Suppressor macrophage (primary cell): ENCODE measurements around the gene SARM1.
"Not testable (repeated sequence)": the region's sequence is repeated elsewhere in the genome, so short reads cannot be mapped to it uniquely, and the experiment has no call there.

Experiments
- DNase-seq, 4 experiments: peaks; one replicate each; pipeline ENCODE4 v3.0.0-alpha.2; 2020 to 2022
- total RNA-seq, 17 experiments: gene quantifications; one replicate each; lab custom pipeline; 2026; ENCODE audit warnings: mixed read lengths in 6 of 17, inconsistent platforms in 3 of 17; lab: John Stamatoyannopoulos, UW

SARM1 gene
- total RNA-seq = 1.1 to 7.7 (median 4.1) reads per million in 17 experiments

DNA sequence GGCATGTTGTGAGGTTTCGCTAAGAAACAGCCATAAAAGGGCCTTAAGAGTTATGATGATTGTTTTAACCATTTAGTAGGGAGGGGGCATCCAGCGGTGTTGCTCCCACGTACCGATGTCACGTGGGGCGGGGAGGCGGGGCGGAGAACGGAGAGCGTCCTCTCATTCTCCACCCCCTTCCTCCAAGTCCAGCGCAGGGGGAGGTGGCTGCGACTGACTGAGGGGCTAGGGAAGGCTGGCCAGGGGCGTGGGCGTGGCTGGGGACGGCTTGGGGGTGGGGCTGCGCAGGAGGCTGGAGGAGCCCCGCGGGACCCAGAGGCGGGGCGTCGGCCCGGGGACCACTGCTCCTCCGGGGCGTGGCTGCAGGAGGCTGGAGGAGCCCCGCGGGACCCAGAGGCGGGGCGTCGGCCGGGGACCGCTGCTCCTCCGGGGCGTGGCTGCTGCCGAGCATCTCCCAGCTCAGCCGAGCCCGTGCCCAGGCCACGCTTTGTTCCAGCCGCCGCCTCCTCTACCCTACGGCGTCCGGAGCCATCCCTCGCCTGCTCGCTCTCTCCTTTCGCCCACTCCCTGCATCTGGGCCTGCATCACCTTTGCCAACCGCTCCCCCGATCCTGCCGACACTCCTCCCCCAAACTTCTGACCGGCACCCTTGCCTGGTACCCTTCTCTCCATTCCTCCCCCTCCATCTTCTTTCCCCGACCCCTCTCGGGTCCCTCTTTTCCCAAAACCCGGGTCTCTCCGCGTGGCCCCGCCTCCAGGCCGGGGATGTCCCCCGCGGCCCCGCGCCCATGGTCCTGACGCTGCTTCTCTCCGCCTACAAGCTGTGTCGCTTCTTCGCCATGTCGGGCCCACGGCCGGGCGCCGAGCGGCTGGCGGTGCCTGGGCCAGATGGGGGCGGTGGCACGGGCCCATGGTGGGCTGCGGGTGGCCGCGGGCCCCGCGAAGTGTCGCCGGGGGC is at the start of gene SARM1:
Gene SARM1 (plus strand): TSS at position 450 of the 958 bp plus-strand sequence. CDS start 339 bp downstream, at position 789.
- DNase-seq = peak in 2 of 4 experiments; percentile 51 to 54

DNA sequence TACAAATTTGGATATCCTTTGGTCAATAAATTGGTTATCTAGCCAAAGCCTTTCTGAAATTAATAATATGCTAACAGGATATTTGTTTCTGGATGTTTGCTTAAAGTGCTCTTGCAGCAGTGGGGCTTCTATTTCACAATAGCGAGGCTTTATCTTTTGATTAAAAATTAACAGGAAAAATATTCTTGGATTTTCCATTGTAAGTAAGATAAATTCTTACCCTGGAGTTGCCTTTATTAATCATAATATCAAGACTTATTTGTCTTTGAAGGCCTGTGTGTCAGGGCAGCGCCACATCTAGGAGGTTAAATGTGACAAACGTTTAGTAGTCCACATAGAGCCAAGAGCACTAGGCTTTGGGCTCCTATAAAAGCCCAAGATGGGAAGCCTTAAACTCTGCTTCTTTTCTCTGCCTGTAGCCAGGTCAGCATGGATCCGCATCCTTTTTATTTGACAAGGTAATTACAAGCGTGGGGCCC is 47.2 kb upstream of the SARM1 start:
- DNase-seq = no peak

DNA sequence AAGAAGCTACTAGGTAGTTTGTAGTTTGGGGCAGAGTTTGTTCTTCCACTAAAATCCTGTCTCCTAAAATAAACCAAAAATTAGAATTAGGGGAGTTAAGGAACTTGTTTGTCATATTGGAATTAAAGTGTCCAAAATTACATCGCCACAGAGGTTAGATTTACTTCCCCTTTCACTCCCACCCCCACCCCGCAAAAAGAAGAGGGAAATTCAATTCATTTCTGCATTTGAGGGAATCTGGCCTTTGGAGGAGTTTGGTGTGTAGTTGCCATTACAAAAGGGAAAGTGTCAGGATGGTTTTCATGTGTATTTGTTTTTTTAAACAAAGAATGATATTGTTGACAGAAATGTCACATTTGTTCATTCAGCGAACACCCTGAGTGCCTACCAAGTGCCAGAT is 46.7 kb upstream of the SARM1 start:
- peak in 3 of 4 experiments; percentile 27 to 65 (median 61) for DNase-seq

DNA sequence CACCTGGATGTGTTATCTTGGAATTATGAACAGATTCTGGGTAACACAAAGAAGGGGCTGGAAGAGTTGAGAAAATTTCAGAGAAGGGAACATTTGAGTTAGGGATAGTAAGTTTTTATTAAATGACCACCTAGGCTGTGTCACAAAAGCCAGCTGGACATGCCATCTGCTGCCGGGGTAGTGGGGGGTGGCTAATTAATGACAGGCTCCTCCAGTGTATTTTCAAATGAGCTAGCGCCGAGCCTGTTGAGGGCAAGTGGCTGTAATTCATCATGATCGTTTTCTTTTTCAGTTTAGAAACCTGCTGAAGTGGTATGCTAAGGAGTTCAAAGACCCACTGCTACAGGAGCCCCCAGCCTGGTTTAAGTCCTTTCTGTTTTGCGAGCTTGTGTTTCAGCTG is 46.3 kb upstream of the SARM1 start:
- DNase-seq = no peak

DNA sequence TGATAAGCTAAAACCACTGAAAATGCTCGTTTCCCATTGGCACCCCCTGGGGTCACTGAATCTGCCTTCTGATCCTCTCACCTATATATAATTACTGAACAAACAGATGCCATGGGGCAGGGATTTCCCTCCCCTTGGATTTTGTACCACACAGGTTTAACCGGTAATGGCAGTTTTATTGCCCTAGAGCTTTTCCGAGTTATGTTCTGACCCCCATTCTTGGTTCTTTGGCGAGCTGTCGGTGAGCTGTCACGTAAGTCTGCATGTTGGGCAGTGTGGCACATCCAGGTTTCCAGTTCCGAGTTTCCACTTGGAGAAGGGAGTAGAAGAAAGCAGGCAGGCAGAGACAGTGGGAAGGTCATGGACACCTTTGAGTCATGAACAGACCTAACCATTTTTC is 45.4 kb upstream of the SARM1 start:
- no peak for DNase-seq

DNA sequence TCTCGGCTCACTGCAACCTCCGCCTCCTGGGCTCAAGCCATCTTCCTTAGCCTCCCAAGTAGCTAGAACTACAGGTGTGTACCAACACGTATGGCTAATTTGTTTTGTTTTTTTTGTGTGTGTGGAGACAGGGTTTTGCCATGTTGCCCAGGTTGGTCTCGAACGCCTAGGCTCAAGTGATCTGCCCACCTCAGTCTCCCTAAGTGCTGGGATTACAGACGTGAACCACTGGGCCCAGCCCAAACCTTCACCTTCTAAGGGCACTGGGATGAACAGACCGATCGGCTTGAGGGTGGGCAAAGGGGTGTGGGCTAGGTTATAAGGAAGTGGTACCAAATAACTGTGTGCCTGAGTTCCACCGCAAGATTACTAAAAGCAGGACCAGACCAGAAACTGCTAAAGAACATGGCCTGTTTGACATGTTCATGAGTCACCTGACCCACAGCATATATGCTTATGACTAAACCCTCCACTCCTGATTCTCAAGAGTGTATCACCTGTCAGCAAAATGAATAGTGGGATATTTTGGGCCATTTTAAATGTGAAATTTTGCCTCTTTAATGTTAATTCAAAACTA is 44.4 kb upstream of the SARM1 start:
- no peak for DNase-seq

DNA sequence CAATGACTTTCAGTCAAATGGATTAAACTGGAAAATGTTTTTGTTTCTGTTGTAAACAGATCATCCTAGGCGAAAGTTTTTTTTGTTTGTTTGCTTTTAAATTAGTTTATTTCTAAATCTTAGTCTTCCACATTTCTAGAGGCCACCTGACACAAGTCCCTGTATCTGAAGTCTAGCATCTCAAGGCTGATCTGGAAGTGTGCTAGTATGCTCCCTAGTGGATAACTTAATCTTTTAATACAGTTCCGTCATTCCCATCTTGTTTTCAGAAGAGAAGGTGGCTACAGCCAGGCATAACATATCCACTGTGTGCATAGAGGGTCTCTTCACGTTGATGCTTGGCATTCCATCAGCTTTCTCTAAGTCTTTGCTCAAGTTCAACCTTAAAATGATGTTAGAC is 43.8 kb upstream of the SARM1 start:
- no peak for DNase-seq

DNA sequence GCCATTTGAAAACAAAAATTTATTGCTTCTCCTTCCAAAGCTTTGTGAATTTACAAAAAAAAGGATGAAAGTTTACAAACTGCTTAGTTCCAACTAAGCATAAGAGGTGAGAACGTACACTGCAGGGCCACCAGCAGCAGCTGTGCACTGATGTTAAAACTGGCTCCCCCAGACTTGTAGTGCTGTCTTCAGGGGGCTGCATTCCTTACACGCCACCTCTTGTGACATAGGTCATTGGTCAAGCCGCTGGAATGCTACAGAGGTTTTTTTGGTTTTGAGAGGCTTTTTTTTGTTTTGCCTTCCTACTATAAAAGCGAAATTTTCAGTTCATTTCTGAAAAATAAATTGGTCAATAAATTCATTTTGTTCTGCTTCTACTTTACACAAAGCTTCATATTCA is 43.2 kb upstream of the SARM1 start:
- no peak for DNase-seq

DNA sequence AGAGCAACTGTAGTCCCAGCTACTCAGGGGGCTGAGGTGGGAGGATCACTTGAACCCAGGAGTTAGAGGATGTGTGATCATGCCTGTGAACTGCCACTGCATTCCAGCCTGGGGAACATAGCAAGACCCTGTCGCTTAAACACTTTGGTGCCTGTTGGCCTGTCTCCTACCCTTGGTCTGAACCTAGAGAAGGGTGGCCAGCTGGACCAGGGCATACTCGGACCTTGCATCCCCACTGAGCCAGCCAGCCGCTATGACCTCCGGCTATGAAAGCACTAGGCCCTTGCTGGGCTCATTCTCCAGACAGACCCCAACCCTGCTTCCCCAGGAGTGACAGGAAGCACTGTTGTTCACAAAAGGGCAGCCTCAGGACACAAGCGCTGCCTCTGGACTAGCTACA is 40.8 kb upstream of the SARM1 start:
- no peak for DNase-seq

DNA sequence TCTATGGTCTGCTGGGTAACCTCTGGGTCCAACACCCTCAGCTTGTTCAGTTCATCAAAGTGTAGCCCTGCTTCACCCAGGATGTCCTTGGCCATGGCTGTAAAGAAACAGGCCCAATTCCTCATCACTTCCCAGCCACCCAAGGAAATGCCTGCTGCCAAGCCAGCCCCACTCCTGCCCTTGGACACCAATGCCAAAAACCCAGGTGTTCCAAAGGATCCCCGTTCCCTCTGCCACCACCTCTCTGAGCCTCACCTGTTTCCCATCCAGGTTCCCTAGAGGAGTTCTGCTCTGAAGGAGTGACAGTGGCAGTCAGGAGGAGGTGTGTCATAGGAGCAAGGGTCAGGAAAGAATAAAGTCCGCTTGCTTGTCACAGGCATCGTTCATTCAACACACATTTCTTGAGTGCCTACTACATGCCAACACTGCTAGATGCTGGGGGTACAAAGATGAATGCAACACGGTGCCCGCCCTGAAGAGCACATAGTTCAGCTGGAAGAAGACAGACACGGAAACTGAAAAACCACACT is 39.5 kb upstream of the SARM1 start:
- DNase-seq = no peak

DNA sequence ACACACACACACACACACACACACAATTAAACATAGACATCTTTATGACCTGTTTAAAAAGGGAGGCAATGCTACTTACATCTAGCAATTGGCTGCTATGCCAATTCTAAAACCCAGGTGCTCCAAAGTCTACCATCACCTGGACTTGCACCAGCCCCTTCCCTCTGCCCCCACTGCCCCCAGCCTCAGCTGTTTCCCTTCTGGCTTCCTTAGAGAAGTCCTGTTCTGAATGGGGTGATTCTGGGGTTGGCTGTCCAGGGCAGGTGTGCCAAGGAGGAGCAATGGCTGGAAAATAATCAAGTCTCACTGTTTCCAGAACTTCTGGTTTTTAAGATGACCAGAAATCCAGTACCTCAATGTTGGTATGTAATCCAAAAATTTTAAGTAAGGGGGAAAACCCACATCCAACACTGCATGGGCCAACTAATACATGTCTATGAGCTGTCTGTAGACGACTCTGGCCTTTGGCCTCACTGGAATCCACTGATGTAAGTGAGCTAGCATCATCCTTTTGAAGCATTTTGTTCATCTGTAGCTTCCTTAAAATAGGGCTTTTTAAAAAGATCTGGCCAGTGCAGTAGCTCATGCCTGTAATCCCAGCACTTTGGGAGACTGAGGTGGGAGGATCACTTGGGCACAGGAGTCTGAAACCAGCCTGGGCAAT is 38.3 kb upstream of the SARM1 start:
- no peak for DNase-seq

DNA sequence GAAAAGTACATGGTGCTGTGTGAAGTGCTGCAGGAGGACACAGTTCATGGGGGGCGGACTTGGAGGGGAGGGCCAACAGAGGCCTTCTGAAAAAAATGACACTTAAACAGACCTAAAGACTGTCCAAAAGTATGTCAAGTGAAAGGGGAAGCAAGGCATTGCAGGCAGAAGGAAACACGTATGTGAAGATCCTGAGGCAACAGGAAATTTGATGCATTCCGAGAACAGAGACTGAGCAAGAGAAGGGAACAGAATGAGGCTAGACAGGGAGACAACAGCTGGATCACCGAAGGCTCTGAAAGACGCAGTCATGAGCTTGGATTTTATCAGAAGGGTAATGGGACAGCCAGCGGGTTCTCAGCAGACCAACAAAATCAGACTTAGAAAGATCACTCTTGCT is 37.3 kb upstream of the SARM1 start:
- peak; percentile 29 to 62 (median 50) for DNase-seq

DNA sequence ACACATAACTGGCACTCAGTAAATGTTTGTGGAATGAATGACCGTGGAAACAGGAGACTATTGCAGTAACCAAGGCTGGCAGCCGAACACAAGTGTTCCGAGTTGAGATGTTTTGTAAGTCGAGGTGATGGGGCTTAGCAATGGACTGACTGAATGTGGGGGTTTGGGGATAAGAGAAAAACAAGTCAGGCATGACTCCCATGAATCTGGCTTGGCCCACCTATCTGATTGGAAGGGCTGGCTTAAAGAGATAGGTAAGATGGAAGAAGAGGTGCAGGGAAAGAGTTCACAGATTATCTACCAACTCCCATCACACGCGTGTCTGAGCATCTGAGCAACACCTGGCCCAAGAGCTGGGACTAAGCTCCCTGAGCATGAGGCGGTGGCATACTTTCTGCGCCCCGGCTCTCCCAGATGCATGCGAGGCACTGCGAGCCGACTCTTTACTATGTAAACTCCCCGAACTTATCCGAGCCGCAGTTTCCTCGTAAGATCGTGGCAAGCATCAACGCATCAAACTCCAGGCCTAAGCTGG is 36.8 kb upstream of the SARM1 start:
- DNase-seq = no peak

DNA sequence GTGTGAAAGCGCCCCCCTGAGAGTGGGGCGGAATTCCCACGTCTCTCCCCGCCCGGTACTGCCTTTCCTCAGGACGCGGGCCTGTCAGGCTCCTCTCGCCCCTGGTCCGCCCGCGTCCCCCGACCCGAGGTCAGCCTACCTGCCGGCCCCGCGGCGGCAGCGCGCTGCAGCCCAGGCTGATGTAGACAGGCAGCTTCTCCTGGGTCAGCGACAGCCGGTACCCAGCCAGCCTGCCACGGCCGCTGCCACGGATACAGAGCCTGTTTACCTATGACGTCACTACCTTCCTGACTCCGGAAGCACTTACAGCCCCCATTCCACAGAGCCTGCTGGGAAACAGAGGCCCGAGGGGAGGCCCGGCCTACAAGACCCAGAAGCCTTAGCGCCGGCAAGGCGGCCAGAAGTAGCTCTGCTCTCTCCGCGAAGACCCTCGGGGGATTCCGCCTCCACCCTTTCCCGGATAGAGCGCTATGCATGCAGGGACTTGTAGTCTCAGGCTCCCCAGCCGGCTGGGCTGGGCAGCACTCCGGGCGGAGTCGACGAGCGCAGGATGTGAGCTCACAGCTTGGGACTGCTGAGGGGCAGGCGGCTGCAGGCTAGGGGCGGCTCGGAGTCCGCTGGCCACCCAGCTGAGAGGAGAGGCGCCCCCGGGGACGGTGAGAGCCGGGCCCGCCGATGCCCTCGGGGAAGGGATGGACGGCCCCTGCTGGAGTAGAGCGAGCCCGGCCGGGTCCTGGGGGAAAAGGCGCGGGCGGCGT is 36.1 kb upstream of the SARM1 start, which contains the start of the genes IFT20 and TNFAIP1:
Gene IFT20 (minus strand): TSS at position 272 of the 758 bp plus-strand sequence. CDS start 3,487 bp downstream, outside the sequence.
Gene TNFAIP1 (plus strand): TSS at position 561 of the 758 bp plus-strand sequence. CDS start 3,761 bp downstream, outside the sequence.
- DNase-seq = peak; percentile 98 to 100 (median 99)

DNA sequence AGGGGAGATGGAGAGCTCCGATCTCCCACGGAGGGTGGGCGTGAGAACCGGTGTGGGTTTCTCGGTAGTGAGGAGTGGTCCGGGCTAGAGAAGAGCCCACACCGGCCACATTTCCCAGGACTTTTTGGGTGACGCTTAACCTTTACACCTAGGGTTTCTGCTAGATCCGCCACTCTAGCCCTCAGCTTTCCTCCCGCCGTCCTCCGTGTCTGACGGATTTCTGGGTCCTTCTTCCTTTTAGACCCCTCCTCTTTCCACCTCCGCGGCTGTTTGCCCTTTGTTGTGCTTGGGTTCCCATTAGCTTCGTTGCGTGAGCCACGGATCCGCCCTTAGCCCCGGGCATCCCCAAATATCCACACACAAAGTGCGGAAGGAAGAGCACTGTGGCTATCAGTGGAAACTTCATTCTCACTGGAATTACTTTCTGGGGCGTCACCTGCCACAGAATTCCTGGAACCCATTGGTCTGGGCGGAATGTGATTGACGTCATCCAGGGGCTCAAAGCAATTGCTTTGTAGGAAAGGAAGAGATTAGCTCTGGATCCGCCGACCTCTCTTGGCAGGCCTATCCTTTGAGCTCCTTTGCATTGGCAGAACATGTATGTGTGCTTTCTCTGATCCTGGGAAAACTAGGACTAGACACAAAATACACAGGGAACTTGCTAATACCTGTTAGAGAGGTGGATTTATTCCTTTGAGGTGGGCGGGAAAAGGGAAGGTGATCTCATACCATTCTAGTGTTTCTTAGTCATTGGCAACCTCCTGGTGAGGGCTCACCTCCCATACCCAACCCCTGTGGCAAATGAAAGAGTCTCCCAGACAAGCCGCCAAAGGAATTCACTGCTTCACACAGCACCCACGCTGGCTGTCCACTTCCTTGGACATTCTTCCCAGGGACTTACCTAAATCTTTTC is 35.3 kb upstream of the SARM1 start:
- peak in 3 of 4 experiments; percentile 31 to 49 (median 38) for DNase-seq

DNA sequence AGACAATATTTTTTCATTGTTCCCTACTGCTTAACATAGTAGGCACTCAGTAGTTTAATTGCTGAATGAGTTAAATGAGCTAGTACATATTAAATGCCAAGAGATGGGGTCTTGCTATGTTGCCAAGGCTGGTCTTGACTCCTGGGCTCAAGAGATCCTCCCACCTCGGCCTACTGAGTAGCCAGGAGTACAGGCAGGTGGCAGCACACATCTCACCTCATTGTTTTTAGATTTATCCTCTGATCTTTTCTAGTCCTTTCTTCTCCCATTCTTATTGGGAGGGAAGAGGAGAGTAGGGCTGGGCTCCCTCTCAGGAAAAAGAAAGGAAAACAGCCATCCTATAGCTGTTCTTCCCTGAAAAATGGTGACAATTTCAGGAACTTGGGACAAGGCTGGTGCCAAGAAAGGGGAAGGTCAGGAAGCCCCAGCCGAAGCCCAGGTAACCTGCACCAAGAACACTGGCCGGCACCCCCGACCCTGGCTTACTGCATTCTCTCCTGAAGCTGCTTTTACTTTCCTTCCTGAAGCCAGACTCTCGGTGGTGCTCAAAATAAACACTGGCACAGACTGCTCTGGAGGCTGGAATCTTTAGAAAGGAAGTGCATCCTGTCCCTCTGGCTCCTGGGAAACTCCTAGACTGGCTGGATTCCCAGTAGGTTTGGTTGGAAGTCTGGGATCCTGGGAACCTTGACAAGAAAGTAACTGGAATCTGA is 33.3 kb upstream of the SARM1 start:
- no peak for DNase-seq

DNA sequence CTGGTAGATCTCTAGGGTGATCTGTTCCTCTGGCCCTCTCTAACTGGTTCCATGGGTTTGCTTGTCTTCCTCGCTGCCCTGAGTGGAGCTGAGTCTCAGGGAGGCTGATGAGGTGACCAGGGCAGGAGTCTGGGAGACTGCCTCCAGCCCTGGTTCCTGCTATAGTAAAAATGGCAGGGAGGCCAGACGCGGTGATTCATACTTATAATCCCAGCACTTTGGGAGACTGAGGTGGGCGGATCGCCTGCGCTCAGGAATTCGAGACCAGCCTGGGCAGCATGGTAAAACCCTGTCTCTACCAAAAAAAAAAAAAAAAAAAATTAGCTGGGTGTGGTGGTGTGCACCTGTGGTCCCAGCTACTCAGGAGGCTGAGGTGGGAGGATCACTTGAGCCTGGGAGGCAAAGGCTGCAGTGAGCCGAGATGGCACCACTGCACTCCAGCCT is 32.7 kb upstream of the SARM1 start:
- DNase-seq = not testable (repeated sequence)

DNA sequence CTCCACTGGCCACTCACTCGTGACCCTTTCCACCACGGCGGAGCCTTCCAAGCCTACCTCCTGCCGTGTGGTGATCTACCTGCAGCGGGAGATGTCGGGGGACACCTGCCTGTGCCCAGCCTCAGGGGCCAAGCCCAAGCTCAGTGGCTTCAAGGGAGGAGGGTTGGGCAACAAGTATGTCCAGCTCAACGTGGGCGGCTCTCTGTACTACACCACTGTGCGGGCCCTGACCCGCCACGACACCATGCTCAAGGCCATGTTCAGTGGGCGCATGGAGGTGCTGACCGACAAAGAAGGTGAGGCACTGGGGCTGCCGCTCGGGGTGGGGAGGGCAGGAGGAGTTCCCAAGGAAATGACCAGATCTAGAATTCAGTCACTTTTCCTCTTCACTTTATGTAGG is 32.1 kb upstream of the SARM1 start:
- no peak for DNase-seq

DNA sequence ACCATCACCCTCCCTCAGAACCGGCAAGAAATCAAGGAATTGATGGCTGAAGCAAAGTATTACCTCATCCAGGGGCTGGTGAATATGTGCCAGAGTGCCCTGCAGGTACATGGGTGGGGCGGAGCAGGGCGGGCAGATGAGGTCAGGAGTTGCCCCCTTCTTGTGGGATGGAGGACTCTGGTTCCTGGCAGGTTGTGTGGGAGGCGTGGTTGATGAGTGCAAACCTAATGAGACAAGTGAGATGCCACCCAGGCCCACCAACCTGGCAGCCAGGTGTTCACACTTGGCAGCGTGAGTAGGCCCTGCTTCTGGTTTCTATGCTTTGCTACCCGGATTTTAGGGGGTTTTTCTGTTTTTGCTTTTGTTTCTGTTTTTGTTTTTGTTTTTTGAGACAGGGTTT is 31.1 kb upstream of the SARM1 start:
- DNase-seq = no peak

DNA sequence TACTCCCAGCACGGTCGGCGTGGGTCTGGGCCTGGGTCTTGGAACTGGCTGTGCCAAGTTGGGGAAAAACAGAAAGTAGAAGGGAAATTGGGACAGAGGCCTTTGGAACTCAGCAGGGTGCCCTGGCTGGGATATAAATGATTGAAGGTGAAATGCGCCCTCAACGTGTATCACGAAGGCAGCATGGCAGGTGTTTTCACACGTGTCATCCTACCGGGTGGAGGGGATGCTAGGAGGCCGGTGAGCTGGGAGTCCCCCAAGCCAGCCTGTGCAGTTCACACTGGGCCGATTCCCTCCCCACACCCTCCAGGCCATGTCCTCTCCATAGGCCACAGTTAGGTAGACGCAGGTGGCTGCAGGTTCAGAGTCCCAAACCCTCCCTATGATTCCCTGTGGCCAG is 30.0 kb upstream of the SARM1 start:
- DNase-seq = no peak
